ENCODE results near the gene NR2C2AP. TPM values are rescaled to one million over a fixed set of nuclear protein-coding genes. Genes with fewer than 3 reads are reported as not detected.

Gene NR2C2AP
- total RNA-seq, 4 donors from 2014 or later: 14.0 to 21.4 (median 16.8) TPM

DNA sequence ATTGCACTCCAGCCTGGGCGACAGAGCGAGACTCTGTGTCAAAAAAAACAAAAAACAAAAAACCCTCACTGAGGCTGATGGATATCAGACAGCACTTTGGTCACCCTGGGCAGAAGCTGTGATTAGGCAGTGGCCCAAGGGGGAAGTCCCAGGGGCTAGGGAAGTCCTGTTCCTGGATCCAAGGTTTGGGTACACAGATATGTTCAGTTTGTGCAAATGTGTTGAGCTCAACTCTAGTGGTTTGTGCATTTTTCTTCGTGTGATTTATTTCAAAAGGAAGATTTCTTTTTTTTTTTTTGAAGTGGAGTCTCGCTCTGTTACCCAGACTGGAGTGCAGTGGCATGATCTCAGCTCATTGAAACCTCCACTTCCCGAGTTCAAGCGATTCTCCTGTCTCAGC lies 45.4 kb downstream of the NR2C2AP start:
- TF ChIP-seq POLR2AphosphoS5 (IDR thresholded peaks at IDR 0.05) (no peak), POLR2A (IDR thresholded peaks at IDR 0.05) (no peak), EP300 (IDR thresholded peaks at IDR 0.05) (no peak)
- TF ChIP-seq, protein P1, sequence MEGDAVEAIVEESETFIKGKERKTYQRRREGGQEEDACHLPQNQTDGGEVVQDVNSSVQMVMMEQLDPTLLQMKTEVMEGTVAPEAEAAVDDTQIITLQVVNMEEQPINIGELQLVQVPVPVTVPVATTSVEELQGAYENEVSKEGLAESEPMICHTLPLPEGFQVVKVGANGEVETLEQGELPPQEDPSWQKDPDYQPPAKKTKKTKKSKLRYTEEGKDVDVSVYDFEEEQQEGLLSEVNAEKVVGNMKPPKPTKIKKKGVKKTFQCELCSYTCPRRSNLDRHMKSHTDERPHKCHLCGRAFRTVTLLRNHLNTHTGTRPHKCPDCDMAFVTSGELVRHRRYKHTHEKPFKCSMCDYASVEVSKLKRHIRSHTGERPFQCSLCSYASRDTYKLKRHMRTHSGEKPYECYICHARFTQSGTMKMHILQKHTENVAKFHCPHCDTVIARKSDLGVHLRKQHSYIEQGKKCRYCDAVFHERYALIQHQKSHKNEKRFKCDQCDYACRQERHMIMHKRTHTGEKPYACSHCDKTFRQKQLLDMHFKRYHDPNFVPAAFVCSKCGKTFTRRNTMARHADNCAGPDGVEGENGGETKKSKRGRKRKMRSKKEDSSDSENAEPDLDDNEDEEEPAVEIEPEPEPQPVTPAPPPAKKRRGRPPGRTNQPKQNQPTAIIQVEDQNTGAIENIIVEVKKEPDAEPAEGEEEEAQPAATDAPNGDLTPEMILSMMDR (IDR thresholded peaks at IDR 0.05): no peak
- no peak for ATAC-seq
- no peaks in the 10 kb centered on the region for H3K9me3 ChIP-seq
- no peak overlapping the region for H3K4me3 ChIP-seq
- 76 to 83% methylated on average over 3 to 6 of the region's 6 CpGs for WGBS, 2 donors (ENCODE audit: low coverage in 1 of 2)
- H3K27me3 ChIP-seq: no peaks in the 10 kb centered on the region
- H3K4me1 ChIP-seq: no peaks in the 10 kb centered on the region
- no peak overlapping the region for H3K27ac ChIP-seq
- H3K36me3 ChIP-seq: peaks cover 0 to 21% of the 10 kb centered on the region in 2 donors

DNA sequence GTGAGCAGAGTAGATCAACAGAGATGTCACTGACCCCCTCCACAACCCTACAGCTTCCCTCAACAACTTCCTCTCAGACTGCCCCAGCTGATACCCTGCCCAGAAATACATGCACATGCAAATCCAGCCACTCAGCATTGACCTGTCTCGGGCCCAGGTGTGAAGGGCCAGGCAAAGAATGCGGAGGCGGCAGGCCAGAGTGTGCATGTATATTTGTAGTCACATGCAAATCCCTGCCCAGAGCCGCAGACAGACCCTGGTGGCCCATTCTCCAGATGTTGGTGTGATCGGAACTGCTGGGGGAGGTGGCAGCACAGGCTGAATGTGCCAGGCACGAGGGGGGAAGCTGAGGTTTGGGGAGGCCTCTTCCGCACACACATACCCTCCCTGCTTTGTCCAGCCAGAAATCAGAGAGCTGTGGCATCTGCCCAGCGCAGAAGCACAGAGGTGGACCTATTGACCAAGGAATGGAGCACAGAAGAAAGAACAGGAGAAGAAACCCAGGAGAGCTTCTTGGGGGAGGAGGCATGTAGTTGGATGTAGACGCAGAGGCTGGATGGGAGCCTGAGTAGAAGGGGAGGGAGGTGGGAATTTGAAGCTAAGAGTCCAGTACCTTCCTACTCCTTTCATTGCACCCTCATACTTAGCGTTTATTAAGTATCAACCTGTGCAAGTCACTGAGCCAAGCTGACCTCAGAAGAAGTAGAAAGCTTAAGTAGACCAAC lies 47.6 kb downstream of the NR2C2AP start:
- no peak for ATAC-seq
- Histone ChIP-seq H3K27me3 (no peaks in the 10 kb centered on the region), H3K4me3 (no peak overlapping the region), H3K4me1 (no peaks in the 10 kb centered on the region), H3K27ac (no peak overlapping the region), H3K36me3 (peaks cover 0 to 22% of the 10 kb centered on the region in 2 donors), H3K9me3 (no peaks in the 10 kb centered on the region)
- WGBS, 2 donors (ENCODE audit: low coverage in 1 of 2): 86 to 87% methylated on average over 3 to 7 of the region's 10 CpGs
- TF ChIP-seq EP300 (IDR thresholded peaks at IDR 0.05) (no peak), POLR2AphosphoS5 (IDR thresholded peaks at IDR 0.05) (no peak), POLR2A (IDR thresholded peaks at IDR 0.05) (no peak)
- TF ChIP-seq, protein P1 (IDR thresholded peaks at IDR 0.05): no peak

DNA sequence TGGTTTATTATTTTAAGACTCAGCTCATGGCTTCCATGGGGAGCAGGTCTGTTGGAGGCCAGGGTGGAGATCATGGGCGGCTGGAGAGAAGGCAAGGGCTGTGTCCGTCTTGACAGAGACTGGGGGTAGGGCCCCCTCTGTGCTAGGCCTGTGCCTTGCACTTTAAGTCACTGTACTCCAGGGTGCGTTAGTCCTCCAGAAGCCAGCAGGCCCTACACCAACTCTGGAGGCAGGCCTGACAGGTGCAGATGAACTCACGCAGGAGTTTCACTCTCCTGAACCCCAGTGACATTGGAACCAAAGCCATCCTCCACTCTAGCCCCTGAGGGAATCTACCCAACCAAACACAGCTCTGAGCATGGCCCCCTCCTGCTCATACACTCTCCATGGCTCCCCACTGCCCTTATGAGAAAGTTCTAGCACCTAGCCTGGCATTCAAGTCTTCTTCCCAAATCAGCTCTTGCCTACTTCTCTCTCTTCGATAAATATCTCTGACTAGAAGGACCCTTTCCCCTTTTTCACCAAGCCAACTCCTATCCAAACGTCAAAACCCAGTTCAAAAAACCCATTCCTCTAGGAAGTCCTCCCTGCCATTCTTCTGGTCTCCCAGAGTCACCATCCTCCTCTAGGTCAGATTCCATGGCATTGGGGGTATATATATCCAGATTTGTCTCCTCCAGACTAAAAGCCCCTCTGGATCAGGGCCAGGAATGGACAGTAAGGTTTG lies 48.3 kb downstream of the NR2C2AP start:
- Histone ChIP-seq H3K36me3 (peaks cover 0 to 24% of the 10 kb centered on the region in 2 donors), H3K4me1 (no peaks in the 10 kb centered on the region), H3K27ac (no peak overlapping the region), H3K27me3 (no peaks in the 10 kb centered on the region), H3K9me3 (no peaks in the 10 kb centered on the region), H3K4me3 (no peak overlapping the region)
- 90 to 91% methylated on average over 3 of the region's 6 CpGs for WGBS, 2 donors (ENCODE audit: low coverage in 1 of 2)
- TF ChIP-seq POLR2AphosphoS5 (IDR thresholded peaks at IDR 0.05) (no peak), EP300 (IDR thresholded peaks at IDR 0.05) (no peak), POLR2A (IDR thresholded peaks at IDR 0.05) (no peak)
- no peak for ATAC-seq

DNA sequence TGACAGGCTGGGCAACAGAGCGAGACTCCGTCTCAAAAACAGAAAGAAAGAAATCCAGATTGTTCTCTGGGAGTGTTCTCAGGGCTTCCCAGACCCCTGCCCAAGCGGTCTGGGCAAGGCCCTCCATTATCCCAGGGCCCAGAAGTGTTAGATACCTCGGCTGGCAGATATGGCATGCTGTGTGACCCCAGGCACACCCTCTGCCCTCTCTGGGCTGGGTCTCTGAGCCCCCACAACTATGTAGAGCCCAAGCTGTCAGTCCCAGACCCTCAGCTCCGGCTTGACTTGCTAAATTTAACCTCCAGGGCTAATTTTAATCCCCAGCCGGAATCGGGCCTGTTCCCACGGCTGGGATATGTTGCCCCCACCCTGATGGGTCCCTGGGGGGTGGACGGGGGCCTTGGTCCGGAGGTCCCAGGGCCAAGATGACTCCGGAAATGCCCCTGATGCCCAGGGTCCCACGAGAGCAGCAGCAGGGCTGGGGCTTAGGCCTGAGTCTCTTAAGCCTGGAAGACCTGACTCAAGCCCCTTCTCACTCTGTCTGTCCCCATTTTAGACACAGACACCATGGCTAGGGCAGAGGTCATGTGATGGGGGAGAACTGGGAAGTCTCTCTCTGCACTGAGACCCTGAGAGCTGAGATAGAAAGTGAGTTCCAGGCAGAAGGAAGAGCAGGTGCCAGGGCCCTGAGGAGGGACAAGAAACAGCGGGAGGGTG lies 50.4 kb downstream of the NR2C2AP start:
- Histone ChIP-seq H3K36me3 (peaks cover 0 to 43% of the 10 kb centered on the region in 2 donors), H3K9me3 (no peaks in the 10 kb centered on the region), H3K27ac (no peak overlapping the region), H3K4me1 (no peaks in the 10 kb centered on the region), H3K4me3 (no peak overlapping the region), H3K27me3 (no peaks in the 10 kb centered on the region)
- ATAC-seq: no peak
- TF ChIP-seq, protein P1 (IDR thresholded peaks at IDR 0.05): no peak
- TF ChIP-seq POLR2A (IDR thresholded peaks at IDR 0.05) (no peak), EP300 (IDR thresholded peaks at IDR 0.05) (no peak), POLR2AphosphoS5 (IDR thresholded peaks at IDR 0.05) (no peak)
- WGBS, 2 donors (ENCODE audit: low coverage in 1 of 2): 78 to 94% methylated on average over 3 to 5 of the region's 13 CpGs

DNA sequence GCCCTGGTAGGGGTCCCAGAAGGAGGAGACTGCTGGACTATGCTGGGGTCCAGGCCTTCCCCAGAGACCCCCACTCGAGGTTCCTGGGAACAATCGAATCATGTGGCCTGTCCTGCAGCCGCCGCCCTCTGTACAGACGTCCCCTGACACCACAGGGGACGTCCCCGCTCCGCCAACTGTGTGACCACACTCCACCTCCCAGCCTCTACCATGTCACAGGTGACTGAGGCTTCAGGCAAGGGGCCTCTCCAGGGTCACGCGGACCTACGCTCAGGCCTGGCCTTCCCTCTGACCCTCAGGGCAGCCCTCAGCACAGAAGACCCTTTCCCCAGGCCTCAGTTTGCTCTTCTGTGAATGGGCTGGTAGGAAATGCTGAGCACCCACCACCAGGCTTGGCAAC lies 51.8 kb downstream of the NR2C2AP start:
- peaks cover 0 to 47% of the 10 kb centered on the region in 2 donors for H3K36me3 ChIP-seq
- H3K27ac ChIP-seq: no peak overlapping the region
- H3K27me3 ChIP-seq: no peaks in the 10 kb centered on the region
- 87 to 94% methylated on average over 3 to 6 of the region's 11 CpGs for WGBS, 2 donors (ENCODE audit: low coverage in 1 of 2)
- TF ChIP-seq POLR2A (IDR thresholded peaks at IDR 0.05) (no peak), EP300 (IDR thresholded peaks at IDR 0.05) (no peak), POLR2AphosphoS5 (IDR thresholded peaks at IDR 0.05) (no peak)
- TF ChIP-seq, protein P1 (IDR thresholded peaks at IDR 0.05): no peak
- H3K4me3 ChIP-seq: no peak overlapping the region
- no peaks in the 10 kb centered on the region for H3K4me1 ChIP-seq
- no peaks in the 10 kb centered on the region for H3K9me3 ChIP-seq
- no peak for ATAC-seq
